Nucleus accumbens (tissue), 56 donors: ENCODE results near the gene ANKRD50.

Experiments
- DNase-seq, 56 donors: peaks; one replicate each; lab custom pipeline; 2025; lab: John Stamatoyannopoulos, UW

The ANKRD50 gene, protein sequence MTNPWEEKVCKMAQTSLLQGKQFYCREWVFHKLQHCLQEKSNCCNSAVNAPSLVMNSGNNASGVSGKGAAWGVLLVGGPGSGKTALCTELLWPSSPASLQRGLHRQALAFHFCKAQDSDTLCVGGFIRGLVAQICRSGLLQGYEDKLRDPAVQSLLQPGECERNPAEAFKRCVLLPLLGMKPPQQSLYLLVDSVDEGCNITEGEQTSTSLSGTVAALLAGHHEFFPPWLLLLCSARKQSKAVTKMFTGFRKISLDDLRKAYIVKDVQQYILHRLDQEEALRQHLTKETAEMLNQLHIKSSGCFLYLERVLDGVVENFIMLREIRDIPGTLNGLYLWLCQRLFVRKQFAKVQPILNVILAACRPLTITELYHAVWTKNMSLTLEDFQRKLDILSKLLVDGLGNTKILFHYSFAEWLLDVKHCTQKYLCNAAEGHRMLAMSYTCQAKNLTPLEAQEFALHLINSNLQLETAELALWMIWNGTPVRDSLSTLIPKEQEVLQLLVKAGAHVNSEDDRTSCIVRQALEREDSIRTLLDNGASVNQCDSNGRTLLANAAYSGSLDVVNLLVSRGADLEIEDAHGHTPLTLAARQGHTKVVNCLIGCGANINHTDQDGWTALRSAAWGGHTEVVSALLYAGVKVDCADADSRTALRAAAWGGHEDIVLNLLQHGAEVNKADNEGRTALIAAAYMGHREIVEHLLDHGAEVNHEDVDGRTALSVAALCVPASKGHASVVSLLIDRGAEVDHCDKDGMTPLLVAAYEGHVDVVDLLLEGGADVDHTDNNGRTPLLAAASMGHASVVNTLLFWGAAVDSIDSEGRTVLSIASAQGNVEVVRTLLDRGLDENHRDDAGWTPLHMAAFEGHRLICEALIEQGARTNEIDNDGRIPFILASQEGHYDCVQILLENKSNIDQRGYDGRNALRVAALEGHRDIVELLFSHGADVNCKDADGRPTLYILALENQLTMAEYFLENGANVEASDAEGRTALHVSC (N-terminal part only)

GRCh38 chr4:124712372-124713184 is at the start of gene ANKRD50:
Gene ANKRD50 (minus strand): TSS chr4:124712732. CDS start chr4:124710511, 2,221 bp downstream.
- peak; percentile 38 to 98 (median 90) for DNase-seq

GRCh38 chr4:124757126-124757525 is 44.6 kb upstream of the ANKRD50 start:
- DNase-seq, result no peak

DNA sequence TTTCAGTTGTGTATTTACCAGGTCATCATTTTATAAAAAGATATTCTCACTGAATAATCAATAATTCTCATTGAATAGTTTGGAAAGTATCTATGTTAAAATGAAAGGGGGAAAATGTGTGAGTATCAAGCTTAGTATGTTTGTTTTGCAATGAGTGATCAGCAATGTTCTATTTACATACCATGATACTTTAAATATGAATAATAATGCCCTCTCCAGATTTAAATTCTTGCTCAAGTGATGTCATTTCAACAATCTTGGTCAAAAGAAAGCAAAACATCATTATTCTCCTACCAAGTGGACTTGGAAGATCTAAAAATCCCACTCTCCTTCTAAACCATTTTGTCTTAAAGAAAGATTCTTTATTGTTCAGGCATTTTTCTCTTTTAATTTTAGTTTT is 42.1 kb upstream of the ANKRD50 start:
- DNase-seq, result no peak

- no peak for DNase-seq
Observed at GRCh38 chr4:124753941-124754581, 41.5 kb upstream of the ANKRD50 start.

GRCh38 chr4:124749421-124749820 is 36.9 kb upstream of the ANKRD50 start:
- DNase-seq, result no peak

DNA sequence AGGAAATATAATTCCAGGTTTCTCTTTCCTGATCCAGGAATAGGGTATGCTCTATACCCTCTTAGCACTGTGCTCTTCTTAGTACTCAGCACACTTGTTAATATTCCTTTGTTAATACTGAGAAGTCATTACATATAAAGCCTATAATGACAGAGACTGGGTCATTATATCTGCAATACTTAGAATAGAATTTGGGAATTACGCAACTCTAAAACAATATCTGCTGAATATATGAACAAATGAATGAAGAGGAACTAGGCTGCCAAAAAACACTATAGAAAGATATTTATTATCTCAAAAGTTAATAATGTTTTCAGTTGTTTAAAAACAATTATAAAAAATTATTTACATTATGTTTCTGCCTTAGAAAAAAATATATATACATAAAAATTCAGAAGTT is 36.4 kb upstream of the ANKRD50 start:
- DNase-seq, result no peak

GRCh38 chr4:124745985-124746801 is 33.7 kb upstream of the ANKRD50 start:
- no peak for DNase-seq

GRCh38 chr4:124743711-124744110 is 31.2 kb upstream of the ANKRD50 start:
- no peak for DNase-seq

GRCh38 chr4:124740501-124740900 is 28.0 kb upstream of the ANKRD50 start:
- DNase-seq, result no peak

DNA sequence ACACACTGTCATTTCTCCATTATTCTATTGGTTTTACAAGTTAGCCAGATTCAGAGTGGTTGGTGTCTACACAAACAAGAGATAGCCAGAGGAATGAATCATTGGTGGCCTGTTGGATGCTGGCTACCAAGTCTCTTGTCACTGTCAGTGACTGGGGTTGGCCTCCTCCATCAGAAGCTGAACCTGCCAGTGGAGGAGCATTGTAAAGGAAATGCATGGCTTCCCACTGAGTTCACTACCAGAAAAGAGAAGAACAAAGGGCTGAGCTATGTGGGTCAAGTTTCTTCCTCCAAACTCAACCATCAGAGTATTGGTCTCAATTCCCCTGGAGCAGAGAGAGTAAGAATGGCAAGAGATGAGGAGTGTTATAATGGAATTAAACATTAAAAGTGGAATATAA is 26.5 kb upstream of the ANKRD50 start:
- no peak for DNase-seq

GRCh38 chr4:124737619-124738018 is 25.1 kb upstream of the ANKRD50 start:
- DNase-seq, result no peak

DNA sequence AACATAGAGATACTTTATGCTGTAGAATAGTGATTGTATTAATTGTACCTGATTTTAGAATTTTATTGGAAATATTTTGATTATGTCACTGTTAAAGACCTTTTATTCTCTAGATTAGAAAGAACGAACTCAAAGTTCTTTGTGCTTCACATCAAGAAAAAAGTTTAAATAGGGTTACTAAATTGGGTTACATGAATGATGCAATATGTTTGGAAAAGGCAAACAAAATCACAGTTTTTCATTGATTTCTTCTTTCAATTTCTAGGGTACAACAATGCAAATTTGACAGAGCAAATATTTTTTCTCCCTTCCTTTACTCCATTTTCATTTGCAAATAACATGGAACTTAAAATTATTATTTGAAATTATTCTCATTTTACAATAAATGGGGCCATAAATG is 24.0 kb upstream of the ANKRD50 start:
- DNase-seq, result no peak

DNA sequence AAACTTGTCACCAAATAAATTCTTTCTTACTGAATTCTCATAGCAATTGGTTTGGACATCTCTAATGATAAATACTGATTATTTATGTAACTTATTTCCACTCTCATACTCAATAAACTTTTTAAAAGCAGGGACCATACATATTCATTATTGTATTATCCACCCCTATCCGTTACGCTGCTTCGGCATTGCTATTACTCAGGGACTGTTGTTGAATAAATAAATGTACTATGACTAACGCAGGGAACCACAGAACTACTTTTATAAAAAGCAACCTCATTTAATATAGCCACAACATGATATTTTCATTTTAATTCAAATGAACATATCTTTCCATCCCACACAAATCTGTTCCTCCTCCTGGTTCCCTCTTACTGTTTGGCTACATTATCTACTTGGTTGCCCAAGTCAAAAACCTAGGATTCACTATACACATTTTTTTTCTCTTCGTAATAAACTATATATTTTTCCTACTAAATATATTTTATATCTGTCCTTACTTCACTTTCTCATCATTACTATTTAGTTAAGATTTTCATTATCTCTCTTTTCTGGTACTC is 14.9 kb upstream of the ANKRD50 start:
- DNase-seq, result no peak

GRCh38 chr4:124726269-124726668 is 13.7 kb upstream of the ANKRD50 start:
- no peak for DNase-seq

GRCh38 chr4:124722071-124722470 is 9.5 kb upstream of the ANKRD50 start:
- DNase-seq, result no peak

GRCh38 chr4:124717101-124717500 is 4.6 kb upstream of the ANKRD50 start:
- DNase-seq, result no peak

DNA sequence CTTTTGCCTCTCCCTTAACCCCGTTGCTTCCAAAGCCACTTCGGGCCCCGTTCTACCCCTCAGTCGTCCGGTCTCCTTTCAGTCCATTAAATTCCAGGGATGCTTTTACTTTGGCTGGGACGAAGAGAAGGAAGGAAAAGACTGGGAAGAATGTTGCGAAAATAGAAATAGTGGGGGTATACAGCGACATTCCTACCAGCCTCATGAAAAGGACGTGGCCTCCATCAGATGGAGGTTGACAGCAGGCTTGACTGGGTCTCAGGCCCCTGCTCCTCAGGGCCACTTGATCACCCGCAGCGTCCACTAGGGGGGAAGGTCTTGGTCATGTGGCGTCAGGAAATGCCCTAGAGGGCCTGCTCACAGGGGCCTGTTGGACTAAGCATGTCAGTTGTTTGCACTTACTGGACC is 657 bp upstream of the ANKRD50 start:
- DNase-seq, result peak in 54 of 56 donors; percentile 19 to 89 (median 68)

DNA sequence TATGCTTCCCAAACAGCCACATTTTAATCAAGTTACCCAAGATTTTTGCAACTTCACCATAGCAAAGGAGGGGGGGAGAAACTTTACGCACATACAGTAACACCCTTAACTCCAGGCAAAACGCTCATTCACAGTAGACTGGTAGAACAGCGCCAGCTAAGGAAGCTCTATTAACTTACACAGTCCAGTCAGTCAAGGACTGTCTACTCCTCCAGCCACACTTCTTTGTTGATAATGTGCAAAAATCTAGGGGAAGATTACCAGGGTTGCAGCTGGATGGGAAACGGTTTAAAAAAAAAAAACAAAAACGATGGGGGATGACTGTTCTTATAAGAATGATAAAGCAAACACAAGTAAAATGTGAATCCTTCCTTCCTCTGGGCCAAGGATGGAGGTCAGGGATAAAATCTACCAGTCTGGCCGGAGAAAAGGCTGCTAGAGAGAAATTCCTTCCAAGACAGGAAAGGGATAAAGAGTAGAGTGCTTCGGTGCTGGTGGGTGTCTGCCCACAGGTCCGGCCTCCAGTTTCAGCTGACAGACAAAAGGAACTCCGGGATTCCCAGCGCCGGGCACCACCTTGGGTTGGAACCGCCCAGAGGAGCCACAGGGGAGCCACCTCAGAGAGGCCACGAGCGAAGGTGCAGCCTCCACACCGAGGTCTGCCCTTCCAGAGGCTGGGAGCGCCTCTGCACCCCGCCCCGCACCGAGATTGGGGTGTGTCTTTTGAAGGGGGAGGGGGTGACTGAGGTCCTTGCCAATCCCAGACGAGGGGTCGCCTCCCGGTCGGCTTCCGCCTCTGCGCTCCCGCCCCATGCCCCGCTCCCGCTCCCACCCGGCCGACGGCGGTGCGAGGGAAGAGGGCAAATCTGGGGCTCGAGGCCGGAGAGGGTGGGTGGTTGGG is 811 bp downstream of the ANKRD50 start:
- DNase-seq, result peak in 47 of 56 donors; percentile 6 to 75 (median 49)
